GM19438 (cell line): ENCODE results near the gene TAS2R41.

ENCODE experiments used
- ATAC-seq: cut with Tn5 transposase; IDR thresholded peaks from one replicate; pipeline ENCODE4 v1.9.1; 2021; ENCODE audit warnings: low read depth; ENCODE audit not compliant: unreplicated experiment

The TAS2R41 gene

DNA sequence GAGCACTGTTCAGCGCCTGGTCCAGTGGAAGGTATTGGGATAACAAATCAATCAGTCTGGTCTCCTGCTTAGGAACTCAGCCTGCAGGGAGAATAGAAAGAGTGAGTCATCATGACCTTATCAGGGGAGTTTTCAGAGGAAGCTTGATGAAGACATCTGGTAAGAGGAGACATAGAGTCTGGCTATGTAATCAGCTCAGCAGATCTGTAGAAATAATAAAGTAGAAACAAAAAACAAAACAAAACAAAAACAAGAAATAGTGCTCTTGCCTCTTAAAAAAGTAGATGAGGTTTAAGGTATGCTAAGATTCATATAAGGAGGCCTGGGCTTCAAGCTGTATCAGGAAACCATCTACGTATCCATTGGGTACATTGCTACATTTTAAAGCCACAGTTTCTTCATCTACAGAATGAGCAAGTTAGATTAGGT lies 14.4 kb downstream of the TAS2R41 start:
- ATAC-seq: no peak

DNA sequence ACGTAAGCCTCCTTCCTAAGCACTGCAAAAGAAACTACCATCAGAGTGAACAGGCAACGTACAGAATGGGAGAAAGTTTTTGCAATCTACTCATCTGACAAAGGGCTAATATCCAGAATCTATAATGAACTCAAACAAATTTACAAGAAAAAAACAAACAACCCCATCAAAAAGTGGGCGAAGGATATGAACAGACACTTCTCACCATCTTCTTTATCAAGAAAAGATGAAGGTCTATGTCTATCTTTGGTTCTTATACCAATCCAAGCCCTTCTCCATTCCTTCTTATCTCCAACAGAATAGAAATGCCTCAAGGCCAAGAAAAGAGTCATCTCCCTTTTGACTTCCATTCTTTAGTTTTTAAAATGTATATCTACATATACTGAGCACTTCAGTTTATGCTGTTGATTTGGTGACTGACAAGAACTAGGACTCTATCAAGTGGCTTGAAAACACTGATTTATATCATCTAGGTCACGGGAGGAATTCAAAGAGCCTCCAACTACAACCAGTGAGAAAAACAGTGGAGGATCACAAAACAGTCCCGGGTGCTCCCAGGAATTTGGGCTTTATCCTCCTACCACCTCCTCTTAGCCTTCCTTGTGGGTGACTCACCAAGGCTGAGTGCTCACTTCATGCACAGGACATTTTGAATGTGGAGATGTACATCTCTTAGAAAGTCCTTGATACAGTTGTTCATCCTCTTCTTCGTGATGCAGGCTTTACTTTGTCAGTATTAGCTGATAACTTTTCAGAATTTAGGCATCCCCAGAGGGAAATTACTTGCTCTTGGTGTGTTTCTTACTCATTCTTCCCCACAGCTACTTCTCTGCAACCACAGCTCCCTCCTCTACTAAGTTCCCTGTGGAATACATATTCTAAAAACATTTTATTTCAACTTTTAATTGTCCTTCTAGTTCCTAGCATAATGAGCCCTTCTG lies 15.4 kb downstream of the TAS2R41 start:
- no peak for ATAC-seq

DNA sequence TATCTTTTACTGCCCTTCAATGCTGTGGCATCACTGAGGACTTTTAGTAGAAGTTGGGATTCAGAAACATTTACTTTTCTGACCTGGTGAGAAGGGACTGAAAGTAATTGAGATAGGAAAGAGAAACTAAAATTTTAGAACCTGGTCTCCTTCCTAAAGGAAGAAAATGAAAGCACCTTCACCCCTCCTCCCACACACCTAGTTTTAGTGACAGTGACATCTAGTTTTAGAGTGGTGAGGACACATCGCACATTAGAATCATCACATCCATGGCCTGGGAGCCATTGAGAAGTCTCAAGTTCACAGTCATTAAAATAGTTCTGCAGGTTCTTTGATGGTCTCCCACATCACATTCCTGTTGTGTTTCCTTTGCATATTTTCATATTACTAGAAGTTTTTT lies 16.1 kb downstream of the TAS2R41 start:
- no peak for ATAC-seq

DNA sequence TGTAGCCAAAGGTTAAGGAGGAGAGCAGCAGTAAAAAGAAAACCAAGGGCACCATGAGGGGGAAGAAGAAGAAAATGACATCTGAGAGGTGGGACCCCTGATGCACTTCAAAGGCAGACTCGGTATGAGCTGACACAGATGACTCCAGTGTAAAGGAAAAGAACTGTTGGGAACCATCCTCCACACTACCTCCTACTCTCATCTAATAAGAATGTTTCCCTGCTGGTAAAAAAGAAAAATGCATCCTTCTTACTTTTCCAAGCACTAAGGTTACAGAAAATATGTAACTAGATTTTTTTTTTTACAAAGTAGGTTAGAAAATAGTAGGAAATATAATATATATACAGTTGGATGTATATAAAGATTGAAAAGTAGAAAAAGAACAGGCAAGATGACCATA lies 16.9 kb downstream of the TAS2R41 start:
- no peak for ATAC-seq

DNA sequence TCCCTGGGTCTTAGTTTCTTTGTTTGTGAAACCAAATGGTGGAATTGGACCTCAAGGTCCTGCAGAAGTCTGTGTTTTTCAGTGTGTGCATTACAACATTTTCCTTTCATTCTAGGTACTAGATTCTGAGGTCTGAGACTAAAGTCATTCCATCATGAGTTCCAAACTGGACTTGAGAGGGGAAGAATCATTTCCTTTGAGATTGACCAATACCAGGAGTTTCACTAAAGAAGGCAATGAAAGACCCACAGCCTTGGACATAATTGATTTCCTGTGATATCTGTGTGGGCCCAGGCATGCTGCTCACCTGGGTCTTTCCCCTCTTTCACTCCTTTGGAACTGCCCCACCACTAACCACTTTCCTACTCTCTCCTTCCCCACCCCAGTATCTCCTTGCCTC lies 18.2 kb downstream of the TAS2R41 start:
- ATAC-seq: no peak

DNA sequence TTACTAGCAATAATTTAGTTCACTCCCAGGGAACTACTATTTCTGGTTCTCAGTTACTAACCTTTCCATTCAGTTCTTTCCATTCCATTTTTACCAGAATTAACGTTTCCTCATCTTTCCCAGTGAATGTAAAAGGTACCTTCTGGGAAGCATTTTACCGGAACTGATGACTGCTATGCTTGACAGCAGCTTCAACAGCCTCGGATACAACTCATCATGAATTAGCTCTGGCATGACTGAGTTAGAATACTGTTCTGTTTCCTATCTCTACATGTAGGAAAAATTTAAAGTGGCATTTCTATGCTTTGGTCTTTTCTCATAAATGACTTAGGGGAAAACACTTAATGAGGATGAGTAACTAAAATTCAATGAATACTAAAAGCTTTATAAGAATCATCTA lies 18.6 kb downstream of the TAS2R41 start:
- no peak for ATAC-seq

DNA sequence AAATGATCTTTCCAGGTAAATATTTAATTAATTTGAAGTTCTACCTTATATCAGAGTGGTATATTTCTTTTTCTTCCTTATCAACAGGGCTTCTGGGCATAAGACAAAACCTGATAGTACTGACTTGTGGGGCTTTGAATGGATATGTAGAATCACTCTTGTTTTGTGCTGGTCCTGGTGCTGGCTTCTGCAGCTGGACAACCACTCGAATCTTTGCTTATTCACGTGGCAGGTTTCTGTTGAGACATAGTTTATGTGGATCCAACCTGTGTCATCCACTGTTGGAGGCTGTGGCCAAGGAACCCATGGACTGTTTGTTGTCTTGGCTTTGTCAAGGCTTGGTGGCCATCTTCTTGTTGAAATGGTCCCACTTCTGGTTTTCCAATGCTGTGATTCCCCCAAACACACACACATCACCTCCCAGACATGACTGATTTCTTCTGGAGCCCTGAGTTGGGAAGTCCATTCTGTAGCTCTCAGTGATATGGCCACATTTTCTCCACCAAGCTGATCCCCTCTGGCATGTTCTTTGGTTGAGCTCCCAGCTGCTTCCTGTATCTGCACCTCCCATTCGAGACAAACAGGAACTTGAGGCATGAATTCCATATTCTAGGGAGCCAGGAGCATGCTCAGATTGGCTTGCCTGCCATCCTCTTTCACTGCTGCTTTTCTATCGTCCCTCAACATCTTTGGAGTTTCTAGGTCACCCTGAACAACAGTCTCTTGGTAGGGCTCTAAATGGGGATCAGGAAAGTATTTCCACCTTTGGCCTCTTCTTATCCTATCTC lies 19.5 kb downstream of the TAS2R41 start:
- ATAC-seq: no peak

DNA sequence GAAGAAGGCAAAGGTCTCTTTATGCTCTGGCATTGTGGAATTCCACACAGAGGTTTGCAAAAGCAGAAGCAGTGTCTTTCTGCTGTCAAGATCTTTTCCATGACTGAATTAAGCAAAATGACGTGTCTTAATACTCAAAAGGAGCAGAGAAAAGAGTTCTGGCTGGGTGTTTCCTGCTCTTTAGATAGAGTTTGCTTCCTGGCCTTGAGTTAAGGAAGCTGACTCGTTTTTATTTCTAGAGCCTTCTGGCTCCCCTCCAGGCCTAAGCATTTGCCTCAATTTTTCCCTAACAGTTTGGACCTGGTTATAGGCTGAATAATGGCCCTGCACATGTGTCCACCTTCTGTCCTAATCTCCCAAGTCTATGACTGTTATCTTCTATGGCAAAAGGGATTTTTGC lies 21.6 kb downstream of the TAS2R41 start:
- no peak for ATAC-seq

DNA sequence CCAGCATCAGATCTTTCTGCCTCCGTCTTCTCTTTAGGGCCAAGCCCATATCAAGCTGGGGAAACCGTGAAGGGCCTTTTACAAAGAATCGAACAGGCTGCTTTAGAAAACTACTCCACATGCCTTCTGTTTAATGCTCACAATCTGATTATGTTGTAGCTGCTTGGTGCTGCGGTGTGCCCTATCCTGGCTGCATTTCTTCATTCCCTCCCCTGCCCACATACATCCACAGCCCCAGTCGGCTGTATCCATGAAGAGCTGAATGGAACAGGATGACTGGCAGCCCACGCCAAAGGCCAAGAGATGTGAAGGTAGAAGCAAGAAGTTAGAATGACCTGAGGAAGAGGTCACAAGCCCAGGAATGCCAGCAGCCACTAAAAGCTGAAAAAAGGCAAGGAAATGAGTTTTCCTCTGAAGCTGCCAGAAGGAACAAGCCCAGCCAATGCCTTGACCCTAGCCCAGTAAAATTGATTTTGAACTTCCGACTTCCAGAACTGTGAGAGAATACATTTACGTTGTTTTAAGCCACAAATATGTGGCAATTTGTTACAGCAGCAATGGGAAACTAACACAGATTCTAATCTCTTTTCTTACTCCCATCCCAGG lies 22.2 kb downstream of the TAS2R41 start:
- ATAC-seq: no peak

DNA sequence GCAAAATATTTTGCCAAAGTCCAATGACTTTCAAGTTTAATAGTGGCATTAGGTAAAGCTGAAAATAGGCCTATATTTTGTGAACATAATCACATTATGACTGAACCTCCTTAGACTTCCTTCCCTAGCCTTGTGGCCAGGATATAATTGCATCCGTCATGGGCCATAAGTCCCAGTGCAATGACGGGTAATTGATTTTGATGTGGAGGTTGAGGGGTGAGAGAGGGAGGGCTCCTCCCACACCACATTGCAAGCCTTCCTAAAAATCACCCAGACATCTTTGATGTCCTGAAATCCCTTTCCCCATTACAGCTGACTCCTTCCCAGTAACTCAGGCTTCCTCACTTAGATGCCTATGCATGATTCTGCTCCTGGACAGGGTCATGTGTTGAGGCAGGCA lies 25.6 kb downstream of the TAS2R41 start:
- no peak for ATAC-seq

DNA sequence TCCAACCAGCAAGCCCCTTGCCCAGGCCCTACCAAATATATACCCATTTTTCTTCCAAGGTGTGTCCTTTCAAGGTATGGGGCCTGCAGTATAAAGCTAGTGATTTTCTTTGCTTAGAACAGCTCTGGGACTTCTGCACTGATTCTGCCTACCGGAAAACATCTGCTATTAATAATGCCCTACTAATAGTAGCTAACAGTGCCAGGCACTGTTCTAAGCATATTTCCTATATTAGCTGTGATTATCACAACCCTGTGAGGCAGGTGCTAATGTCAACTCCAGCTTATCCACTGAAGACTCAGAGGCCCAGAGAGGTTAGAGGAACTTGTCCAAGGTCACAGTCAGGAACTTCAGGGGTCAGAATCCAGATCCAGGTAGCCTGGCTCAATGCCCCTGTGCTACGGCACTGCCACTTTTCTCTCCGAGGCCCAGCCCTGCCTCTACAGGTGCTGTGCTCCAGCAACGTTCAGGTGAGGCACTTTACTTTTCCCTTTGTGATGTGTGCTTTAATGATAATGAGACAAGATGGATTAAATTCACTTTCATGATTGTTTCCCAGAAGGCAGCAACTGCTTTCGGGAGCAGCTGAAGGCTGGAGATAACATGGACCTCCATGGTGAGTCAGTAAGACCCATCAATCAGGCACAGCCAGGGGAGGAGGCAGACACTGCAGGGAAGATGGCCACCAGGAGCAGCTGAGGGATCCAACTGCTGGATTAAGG lies 26.7 kb downstream of the TAS2R41 start:
- ATAC-seq: no peak

DNA sequence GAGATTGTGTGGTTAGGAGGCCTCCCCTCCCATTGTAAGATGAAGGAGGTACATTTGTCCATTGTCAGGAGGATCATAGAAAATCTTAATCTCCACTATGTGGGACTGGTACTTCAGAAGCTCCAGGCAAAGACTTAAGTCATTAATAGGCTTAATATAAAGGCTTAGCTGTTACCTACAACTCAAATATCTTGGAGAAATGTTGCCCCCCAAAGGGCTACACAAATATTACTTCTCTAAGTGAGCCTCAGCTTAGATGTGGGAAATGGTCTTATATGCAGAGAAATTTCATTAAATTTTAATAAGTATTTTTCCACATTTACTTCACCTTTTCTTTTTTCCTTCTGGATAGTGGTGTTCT lies 27.2 kb downstream of the TAS2R41 start:
- no peak for ATAC-seq

DNA sequence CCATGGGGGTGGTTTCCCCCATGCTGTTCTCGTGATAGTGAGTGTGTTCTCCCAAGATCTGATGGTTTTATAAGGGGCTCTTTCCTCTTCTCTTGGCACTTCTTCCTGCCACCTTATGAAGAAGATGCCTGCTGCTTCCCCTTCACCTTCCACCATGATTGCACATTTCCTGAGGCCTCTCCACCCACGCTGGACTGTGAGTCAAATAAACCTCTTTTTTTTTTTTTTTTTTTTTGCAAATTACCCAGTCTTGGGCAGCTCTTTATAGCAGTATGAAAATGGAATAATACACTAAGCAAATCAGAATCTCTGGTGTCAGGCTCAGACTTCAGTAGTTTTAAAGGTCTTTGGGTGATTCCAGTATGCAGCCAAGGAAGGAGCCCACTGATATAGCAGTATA lies 28.2 kb downstream of the TAS2R41 start:
- no peak for ATAC-seq

DNA sequence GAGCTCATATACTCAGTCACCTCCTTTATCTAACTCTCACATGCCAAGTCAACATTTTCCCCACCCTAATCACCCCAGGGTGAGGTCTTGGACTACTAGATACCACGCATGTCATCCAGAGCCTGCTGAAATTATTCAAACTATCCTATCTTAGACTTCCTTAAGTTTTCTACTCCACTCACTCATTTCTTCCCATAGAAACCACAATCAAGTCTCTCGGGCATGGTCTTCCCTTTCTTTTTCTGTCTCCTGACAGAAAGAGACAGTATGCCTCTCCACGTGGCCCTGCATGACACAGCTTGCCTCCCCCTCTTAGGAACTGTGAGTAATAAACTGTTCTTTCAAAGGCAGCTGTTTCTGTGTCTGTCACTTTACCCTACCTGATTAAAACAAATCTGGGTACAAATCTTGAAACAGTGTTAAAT lies 29.4 kb downstream of the TAS2R41 start:
- ATAC-seq: no peak

DNA sequence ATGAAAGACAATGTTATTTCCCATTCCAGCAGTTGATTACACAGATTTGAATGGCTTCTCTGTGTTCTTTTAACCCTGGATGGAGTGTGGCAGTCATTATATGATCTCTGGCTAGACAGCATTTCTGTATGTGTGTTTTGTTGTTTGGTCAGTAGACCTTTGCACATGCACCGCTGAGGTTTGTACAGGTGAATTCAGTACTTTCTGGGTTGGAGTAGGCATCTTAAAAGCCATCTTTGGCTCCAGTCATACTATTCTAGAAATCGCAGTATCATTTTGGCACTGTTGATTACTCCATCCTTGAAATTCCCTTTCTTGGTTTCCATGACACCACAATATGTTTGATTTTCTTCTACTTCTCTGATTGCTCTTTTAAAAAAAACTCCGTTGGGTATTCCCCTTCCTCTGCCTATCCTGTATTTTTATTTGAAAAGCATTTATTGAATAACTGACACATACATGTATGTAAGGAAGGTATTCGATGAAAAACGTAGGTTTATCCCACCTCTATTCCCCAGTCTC lies 29.9 kb downstream of the TAS2R41 start:
- ATAC-seq: no peak

DNA sequence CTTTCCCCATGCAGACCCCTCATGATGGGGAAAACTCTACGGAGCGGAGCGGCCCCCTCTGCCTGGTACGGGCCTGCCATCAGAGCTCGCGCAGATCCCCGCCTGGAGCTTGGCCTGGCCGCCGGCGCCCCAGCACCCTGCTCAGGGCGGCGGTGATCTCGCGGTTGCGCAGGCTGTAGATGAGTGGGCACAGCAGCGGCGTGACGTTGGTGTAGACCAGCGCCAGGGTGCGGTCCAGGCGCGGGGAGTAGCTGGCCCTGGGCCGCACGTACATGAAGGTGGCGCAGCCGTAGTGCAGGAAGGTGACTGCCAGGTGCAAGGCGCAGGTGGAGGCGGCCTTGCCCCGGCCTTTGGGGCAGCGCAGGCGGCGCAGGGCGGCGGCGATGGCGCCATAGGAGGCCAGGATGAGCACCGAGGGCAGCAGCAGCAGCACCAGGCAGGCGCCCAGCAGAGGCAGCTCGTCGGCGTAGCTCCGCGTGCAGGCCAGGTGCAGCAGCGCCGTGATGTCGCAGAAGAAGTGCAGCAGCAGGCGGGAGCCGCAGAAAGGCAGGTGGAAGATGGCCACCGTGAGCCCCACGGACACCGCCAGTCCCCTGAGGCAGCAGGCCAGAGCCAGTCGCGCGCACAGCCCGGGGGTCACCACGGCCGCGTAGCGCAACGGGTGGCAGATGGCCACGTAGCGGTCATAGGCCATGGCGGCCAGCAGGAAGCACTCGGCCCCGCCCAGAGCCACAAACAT lies 33.4 kb downstream of the TAS2R41 start:
- ATAC-seq: no peak

DNA sequence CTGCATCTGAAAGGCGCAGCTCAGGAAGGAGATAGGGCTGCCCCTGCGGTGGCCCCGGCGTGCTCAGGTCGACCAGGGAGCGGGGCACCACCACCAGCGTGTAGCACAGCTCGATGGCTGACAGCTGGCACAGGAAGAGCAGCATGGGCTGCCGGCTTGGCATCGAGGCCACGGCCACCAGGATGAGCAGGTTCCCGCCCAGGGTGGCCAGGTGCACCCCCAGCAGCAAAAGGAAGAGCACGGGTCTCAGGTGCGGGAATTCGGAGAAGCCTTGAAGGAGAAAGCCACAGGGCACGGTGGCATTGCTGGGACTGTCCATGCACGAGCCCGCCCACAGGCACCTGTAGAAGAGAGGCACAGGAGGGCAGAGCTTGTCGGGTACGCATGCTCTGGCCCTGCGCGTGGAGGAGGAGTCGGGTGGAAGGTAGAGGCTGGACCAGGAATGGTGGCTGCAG lies 33.9 kb downstream of the TAS2R41 start:
- ATAC-seq: no peak

DNA sequence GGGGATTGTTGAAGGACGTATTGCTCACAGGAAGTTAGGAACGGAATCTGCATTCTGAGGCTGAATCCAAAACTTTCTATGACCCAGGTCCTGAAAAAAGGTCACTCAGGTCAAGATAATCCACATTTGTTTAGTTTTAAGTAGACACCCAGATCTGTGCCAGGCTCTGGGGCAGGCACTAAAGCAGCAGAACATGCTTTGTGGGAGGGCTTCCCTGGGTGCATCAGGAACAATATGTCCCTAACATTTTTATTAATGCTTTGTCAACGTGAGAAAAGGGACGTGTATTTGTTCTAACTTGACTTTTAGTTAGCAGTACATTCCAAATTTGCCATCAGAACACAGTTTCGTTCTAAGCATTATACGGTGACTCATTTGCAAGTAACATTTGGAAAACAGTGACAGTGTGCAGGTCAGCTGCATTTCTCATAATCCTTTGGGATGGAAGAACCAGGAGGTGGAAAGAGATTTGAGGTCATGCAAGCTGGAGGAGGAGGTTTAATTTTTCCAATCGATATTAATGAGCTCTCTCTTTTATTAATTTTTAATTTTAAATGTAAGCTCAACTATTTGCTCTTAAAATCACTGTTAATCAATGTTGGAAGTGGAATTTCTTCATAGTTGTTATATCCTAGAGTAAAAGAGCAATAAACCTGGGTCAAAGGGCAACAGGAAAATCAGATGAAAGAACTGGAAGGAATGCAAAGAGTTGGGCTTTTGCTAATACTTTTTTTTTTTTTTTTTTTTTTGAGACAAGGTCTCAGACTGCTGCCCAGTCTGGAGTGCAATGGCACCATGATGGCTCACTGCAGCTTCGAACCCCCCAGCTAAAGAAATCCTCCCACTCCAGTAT lies 35.0 kb downstream of the TAS2R41 start:
- no peak for ATAC-seq

DNA sequence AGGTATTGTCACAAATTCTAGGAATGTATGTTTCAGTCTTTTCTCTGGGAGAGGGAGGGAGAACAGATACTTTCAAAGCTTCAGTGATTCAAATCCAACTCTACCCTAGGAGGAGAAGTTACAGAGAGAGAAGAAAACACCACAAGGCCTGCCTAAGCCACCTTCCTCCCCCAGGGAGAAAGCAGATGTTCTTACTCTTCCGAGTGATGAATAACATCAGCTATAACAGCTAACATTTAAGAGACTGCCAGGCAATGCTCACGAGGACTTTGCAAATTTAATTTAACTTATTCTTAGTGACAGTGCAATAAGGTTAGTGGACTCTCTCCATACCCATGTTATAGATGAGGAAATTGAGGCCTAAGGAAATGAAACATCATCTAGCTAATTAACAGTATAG lies 36.8 kb downstream of the TAS2R41 start:
- ATAC-seq: no peak
